SW 1271 (cell line): ENCODE results near the gene HK2.
"Not testable (repeated sequence)": the region's sequence is repeated elsewhere in the genome, so short reads cannot be mapped to it uniquely, and the experiment has no call there.

Experiments used
- DNase-seq, 2 experiments: peaks; one replicate each; lab custom pipeline; 2025; lab: John Stamatoyannopoulos, UW

HK2 gene

DNA sequence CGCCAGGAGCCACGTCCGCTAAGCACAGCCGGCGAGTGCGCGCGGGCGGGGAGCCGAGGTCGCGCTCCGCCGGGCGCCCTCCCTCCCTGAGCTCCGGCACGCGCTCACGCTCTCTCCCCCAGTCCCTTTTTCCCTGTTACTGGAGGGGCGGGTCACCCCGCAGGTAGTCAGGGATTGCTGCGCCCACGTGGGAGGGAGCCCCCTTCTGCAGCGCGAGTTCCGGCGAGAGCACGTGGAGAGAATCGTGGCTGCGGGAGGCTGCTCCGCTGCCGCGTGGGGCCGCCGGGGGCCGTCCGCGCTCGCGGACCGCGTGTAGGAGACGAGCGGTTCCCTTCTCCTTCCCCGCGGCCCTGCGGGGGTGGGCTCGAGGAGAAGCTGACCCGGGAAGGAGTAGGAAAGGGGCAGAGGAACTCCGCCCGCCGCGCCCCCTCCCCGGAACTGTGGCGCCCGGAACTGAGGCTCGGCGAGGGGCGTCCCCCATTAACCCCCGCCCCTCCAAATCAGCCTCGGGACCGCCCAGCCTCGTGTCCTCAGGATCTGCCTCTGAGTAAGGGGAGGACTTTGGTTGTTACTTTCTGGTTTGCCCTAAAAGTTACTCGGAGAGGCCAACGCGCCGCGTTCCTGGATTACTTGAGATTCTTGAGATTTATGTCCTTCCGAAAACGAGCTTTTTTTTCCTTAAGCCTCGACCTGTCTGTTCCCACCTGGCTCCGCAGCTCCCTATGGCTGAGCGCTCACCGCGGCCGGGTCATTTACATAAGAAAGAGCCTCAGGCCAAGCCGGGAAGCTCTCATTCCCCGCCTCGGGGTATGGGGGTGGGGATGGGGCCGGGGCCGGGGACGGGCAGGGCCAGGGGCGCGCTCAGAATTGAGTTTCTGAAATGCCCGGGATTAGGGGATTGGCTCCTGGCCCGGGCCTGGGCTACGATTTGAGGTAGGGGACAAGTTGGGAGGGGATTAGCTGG lies 1.1 kb downstream of the HK2 start:
- DNase-seq: peak; percentile 24 to 43

DNA sequence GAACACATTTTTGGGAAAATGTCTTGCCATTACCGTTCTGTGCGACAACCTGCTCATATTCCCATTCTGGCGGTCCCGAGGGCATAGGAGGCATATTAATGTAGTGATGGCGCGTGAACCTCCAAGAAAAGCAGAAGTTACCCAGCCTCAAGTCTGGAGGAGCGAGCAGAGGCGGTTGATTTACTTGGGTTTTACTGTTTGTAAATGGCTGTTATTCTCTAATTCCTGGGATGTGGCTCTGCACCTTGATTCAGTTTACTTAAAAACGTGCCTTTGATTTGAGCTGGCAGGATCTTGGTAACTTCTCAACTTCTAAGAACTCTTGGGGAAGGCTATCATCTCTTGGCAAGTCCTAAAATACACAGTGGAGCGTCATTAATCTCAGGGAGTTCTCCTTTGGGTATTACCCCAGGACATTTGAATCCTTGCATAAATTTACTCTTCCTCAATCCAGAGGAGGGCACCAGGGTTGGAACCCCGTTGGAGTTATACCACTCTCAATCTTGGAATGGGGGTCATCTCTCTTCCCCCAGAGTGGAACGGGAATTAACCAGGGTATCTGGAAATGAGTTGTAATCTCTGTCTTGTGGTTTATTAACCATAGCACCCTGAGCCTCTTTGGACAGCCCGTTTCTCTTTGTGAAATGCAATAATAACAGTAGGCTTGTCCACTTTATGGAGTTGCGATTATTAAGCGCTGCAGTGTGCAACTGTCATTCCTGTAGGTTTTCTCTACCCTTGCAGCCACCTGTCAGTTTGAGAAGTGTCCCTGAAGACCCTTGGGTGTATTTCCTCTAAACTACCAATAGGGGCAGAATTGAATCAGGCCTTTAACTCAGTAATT lies 2.1 kb downstream of the HK2 start:
- DNase-seq: peak; percentile 14 to 77

DNA sequence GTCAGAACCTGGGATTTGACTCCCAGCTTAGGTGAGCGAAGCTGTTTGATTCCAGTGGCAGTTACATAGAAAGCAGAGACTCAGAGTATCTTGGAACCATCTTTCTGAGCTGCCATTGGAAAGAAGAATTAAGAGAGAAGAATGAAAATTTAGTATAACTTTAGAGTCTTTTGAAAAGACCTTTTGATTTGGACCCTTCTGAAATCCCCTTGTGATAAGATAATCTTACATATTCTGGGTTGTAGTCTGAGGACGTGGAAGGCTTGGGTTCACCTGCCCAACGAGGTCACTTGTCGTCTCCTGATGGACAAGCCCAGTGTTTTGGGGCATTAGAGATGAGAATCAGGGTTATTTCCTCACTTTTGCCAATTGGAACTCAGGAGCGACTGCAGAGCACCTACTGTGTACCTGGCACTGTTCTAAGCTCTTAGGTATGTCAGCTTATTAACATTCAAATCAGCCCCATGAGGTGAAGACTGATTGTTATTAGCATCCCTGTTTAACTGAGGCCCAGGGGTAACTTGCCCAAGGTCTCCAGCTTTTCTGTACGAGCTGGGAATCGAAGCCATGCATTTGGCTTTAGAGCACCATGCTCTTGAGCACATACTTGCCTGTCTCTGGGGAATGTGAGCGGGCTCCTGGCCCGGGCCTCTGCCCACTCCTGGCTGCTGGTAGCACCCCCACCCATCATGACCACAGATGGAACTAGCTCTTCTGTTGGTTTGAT lies 2.9 kb downstream of the HK2 start:
- DNase-seq: no peak

DNA sequence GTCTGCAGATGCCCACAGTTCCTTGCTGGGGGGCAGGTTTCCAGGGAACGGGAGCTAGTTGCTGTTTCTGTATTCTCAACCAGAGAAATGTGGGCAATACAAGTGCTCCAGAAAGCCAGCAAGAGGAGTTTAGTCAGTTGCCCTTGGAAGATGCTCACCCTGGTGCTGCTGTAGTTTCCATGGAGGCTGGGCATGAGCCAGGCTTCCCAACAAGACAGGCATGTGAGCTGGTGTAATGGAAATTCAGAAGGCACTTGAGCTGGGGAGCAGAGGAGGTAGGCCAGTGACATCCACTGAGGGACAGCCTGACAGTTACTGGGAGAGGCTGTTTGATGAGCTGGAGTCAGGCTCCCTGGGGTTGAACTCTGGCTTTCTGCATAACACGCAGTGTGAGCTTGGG lies 7.7 kb downstream of the HK2 start:
- DNase-seq: no peak

DNA sequence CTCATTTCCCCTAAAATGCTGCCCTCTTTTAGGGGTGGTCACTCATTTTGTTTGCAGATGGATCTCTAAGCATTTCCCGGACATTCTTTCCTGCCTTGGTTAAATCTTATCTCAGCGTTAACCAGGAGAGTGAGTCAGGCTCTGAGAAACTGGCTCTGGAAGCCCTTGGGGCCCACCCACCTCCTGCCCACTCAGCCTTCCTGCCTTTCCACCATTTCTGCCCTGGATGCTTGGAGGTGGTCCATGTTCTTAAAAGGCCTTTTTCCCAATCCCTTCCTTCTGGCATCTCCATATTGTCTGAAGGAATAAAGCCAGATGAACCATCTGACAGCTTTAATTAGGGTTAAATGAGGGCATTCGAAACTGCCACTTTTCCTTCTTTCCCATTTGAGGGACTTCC lies 9.5 kb downstream of the HK2 start:
- DNase-seq: peak in 1 of 2 experiments; percentile 31

DNA sequence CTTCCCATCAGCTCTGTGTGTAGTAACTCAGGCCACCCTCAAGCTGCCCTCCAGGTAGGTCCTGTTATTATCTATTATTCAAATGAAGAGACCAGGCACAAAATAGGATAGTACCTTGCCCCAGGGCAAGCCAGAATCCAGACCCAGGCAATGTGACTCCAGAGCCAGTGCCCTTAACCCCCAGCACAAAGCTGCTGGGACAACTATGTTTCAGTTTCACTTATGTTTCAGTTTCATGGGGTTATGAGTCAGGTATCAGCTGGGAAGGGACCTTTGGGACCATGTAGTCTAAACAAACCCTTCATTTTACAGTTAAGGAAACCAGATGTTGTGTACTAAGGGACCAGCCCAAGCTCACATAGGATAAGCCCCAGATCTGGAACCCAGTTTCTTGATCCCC lies 10.0 kb downstream of the HK2 start:
- no peak for DNase-seq

DNA sequence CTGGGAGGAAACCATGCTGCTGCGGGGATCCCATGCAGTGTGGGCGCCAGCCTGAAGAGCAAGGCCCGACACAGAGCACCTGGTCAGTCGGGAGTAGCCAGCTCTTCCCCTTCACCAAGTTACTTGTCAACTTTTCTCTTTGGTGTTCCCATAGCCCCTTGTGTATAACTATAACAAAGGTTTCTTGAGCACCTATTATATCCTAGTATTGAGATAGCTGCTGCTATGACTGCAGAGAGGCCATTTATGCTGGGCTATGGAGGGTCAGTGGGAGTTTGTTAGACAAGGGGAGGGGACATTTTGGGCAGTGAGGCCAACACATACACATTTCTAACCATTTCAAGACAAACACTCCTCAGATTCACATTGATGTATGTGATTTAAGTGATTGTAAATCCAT lies 10.8 kb downstream of the HK2 start:
- no peak for DNase-seq

DNA sequence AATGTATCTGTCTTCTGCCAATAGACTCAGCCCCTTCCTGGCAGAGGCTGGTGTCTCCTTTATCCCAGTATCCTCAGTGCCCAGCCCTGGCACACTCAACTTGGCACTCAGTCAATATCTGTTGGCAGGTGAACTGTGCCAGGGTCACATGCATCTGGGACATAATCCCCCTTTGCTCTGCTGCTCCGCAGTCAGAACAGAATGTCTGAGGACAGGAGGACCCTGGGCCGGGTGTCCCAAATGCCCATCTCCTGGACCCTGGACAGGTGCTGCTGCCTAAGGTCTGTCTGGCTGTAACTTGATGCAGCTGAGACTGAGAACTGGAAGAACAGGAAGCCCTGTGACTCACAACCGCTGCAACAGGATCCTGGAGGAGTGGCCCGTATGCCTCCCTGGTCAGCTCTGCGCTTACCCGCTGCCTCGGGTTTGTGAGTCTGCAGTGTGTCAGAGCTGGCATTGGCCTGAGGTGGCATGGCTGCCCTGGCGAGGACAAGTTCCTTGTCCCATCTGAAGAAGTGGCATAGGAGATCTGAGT lies 11.4 kb downstream of the HK2 start:
- peak; percentile 82 to 96 for DNase-seq

DNA sequence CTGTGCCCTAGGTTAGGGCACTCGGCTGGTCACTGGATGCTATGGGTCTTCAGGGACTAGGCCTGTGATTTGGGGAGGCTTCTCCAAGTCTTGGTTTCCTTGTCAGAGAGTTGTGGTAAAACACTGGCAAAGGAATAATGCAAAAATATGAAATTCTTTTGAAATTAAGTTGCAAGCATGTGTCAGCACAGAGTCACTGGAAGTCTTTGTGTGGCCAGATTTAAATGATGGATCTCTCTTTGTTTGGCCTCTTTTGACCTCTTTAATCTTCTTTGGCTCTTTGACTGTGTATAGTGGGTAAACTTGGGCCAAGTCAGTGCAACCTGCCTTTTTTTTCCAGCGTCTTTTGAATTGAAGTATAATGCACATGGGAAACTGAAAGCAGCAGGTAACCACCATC lies 12.1 kb downstream of the HK2 start:
- DNase-seq: no peak

DNA sequence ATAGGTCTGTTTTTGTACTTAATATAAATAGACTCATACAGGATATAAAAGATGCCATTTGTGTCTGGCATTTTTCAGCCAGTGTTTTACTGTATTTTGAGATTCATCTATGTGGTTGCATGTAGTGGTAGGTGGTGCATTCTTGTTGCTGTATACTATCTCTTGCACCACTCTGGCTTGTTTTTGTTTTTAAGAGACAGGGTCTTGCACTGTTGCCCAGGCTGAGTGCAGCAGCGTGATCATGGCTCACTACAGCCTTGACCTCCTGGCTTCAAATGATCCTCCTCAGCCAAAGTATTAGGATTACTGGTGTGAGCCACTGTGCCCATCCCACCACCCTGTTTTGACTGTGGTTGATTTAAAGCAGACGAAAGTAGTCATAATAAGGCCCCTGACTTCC lies 12.6 kb downstream of the HK2 start:
- no peak for DNase-seq

DNA sequence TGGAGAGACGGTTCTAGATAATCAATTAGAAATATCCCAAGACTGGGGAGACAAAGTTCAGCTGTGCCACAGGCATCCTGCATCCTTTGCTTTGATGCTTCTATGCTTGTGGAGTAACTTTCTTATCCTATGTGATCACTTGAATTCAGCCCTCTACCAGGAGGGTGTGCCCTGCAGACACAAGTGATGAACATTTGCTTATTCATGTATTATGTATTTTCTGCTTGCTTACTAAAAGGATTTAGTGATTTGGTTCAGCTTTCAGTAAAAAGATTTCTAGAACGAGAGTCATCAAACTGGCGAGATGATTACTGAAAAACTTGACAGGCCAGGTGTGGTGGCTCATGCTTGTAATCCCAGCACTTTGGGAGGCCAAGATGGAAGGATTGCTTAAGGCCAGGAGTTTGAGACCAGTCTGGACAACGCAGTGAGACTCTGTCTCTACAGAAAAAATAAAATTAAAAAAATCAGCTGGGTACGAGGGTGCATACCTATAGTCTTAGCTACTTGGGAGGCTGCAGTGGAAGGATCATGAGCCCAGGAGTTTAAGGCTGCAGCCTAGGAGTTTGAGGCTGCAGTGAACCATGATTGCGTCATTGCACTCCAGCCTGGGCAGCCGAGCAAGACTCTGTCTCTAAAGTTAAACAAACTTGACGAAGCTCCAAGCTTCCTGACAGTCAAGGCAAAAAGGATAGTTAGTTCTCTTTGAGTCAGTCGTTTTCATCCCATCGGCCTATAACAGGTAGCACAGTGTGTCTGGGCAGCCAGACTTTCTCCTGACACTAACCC lies 13.3 kb downstream of the HK2 start:
- DNase-seq: no peak

DNA sequence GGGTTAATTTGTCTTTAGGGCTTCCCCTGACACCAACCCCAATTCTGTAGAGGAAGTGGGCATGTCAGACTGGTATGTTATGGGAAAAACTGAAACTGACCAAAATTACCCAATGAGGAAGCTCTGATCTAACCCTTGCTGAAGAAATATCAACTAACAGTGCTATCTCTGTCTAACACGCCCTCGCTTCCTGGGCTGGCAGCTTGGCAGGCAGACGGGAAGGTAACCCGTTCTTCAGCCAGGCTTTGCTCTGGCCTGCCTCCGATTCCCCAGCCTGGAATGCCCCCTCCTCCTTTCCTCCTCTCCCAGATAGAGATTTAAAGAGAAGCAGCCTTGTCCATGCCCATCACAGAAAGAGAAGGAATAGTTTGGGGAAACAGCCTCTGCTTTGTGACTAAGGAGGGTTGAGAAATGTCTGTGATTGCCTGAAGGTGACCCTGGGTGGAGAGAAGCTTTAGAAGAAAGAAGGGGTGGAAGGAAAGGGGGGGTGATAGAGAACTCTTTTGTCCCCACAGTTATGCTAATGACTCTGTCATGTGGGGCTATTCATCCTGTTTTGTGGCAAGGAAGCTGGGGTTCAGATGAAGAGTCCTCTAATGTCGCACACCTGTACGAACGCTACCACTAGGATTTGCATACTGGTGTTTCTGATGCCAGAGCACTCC lies 15.4 kb downstream of the HK2 start:
- DNase-seq: no peak

DNA sequence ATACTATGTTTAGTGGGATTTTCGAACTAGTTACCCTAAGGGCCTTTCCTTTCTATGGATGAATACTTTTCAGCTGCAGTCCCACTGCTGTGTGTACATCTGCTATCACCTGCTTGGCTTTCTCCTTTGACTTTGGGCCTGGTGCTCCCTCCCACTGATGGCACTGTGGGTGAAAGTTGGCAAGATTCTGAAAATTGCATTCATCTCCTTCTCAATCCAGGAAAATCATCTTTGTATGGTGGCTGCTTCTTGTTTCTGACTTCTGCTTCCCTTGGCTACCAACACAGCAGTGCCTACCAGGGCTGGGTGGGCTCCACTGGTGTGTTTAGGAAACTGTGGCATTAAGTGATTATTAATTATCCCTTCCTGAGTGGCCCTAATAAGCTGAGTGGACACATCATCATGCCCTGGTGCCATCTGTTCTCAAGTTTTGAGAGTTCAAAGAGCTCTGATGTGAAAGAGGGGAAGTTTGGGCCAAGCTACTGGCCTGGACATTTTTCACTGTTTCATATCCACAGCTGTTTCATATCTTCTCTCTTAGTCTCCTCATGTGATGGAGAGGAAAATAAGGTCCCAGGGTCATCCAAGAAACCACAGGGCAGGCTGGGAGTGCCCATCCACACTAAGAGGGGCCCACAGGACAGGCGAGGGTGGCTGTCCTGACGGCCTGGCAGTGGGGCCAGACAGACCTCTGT lies 16.7 kb downstream of the HK2 start:
- DNase-seq: no peak

DNA sequence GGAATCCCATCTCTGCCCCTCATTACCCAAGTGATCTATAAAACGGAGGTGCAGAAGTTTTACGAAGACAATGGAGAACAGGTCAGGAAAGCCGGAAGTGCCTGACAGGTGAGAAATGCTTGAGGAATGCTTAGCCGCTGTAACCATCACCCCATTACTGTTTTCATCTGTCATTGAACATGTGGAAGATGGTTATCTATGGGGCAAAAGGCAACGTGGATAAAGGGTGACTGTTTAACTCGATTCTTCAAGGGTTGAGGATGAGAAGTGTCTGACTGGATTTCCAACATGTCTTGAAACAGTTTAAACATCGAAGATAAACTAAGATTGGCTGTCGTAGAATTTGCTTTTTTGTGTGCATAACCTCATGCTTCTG lies 17.3 kb downstream of the HK2 start:
- DNase-seq: no peak

DNA sequence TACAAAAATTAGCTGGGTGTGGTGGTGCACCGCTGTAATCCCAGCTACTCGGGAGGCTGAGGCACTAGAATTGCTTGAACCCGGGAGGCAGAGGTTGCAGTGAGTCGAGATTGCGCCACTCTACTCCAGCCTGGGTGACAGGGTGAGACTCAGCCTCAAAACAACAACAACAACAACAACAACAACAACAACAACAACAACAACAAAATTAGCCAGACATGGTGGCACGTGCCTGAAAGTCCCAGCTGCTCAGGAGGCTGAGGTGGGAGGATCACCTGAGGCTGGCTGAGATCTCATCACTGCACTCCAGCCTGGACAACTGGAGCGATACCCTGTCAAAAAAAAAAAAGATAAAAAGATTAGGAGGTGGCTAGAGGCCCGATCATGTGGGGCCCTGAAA lies 19.4 kb downstream of the HK2 start:
- DNase-seq: not testable (repeated sequence)

DNA sequence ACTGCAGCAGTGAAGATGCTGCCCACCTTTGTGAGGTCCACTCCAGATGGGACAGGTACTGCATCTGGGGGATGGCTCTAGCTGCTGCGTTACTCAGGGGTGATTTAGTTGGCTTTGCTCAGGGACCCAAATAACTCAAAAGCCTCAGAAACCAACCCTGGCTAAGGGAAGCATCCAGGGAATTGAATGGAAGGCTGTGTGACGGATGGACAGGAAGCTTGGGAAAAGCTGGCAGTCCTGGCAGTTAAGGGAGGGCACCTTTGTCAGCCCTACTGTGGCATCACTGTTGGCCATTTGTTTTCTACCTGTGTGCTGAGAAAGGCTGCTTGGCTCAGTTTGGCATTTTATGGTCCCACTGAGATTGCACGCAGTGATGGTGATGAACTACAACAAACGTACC lies 20.5 kb downstream of the HK2 start:
- no peak for DNase-seq

DNA sequence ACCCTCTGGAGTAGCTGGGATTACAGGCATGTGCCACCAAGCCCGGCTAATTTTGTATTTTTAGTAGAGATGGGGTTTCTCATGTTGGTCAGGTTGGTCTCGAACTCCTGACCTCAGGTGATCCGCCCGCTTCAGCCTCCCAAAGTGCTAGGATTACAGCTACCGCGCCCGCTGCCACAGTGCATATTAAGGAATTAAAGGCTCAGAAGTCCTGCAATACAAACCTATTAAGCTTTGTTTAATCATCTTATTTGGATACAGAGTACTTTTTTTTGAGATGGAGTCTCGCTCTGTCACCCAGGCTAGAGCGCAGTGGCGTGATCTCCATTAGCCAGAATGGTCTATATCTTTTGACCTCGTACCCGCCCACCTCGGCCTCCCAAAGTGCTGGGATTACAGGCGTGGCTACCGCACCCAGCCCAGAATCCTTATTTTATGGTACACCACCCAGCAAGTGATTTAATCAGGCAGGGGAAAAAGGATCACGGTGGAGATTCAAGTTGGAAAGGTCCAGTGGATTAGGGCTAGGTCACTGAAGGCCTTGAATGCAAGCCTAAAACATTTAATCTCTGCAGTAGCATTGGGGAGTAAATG lies 21.3 kb downstream of the HK2 start:
- not testable (repeated sequence) for DNase-seq

DNA sequence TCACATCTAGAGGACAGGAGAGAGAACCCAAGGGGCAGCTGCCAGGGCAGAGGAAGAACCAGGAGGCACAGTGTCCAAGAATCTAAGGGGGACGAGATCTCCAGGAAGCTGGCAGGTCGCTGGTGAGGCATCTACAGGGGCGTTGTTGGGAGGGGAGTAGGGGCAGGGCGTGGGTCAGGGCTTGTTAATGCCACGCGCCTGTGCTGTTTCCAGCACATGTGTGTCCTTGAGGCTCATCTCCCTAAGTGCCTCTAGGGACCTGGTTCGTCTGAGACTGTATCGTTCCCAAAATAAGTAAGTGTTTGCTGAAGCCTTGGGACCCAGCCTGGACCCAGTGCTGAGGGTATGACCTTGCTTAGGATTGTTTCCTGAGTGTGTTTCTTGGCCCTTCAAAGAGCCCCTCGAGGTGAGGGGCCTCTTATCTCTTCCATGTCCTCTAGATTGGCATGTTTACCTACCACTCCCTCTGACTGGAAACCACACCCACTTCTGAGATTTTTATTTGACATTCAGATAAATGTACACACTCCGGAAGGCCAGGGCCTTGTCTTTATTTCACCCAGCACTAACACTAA lies 22.2 kb downstream of the HK2 start:
- DNase-seq: no peak

DNA sequence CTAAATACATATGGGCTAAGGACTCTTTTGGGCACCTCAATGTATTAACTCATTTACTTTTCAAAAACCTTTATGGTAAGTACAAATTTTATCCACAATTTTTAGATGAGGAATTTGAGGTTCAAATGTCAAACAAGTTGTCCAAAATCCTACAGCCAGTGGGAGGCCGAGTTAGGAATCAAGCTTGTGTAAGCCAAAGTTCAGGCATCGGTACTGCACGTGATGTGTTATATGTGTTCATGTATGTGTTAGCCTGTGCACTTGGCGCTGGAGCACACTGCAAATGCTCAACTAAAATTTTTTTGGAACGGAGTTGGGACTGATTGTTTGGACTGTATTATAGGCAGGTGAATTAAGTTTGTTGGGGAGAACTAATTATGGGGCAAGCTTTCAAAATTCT lies 22.7 kb downstream of the HK2 start:
- no peak for DNase-seq
